Small intestine (tissue), 4 donors: ENCODE results near the gene FOXC1. TPM values are rescaled to one million over a fixed set of nuclear protein-coding genes. Genes with fewer than 3 reads are reported as not detected.

Experiments
- polyA plus RNA-seq, 4 donors: library from polyadenylated mRNA; stranded (reverse) in 3 of 4; unstranded in 1 of 4; fragments of 200-250 nt in 3 of 4; fragments of 120-200 nt in 1 of 4; gene quantifications; one replicate each; pipeline versions ENCODE4 v1.2.1 to v1.2.3, GENCODE V29; 2013
- donor health status: healthy with polysubstance abuse.
- donor health status: Bipolar disorder and iron deficiency.
- donor health status: healthy.

Gene FOXC1
- polyA plus RNA-seq, 4 donors = 0.22 to 3.1 (median 0.27) TPM; not detected in 1

Other genes starting within 250 kb of the FOXC1 start
- 10 to 100 TPM in 1 of 4 donors, 1 to 10 TPM in 2, under 1 TPM in 1; 0.45 to 23.3 (median 8.3) TPM for gene FOXF2, start 220.3 kb upstream of the FOXC1 start, polyA plus RNA-seq